GM12865 (cell line): ENCODE measurements around the gene HPSE2.

Experiments
- DNase-seq: peaks from one replicate; pipeline ENCODE4 v3.0.0; 2010; ENCODE audit warnings: low read depth
- H3K4me3 ChIP-seq: 2 replicates; pipeline ENCODE4 v1.5.1; 2011; ENCODE audit warnings: mild to moderate bottlenecking, low read depth, low read length, control low read depth
- CTCF ChIP-seq: IDR thresholded peaks from 2 replicates; pipeline ENCODE4 v1.5.1; 2011; ENCODE audit warnings: low read length, control low read depth, low read depth, inconsistent platforms; ENCODE audit not compliant: insufficient read depth; ENCODE audit errors: missing control alignments

Gene HPSE2

DNA sequence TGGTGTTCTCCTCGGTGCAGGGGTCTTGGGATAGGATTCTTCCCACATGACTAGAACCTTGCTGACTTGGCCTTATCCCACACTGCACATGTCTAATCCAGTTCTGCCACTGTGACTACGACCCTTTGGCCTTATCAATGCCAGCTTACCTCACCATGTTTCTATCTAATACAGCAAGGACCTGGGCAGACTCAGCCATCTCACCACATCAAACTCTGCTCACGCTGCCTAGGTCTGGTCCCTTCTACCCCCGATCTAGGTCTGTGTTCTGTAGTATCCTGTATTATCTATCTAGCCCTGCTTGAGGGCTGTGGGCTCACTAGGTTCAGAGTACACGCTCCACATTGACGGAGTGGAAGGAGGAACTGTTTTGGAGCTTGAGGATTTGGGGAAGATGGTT, 282.4 kb downstream of the HPSE2 start:
- no peak for TF ChIP-seq CTCF
- H3K4me3 ChIP-seq, result no peak overlapping the region
- no peak for DNase-seq

- H3K4me3 ChIP-seq, result no peak overlapping the region
- no peak for TF ChIP-seq CTCF
- no peak for DNase-seq
These were observed 284.2 kb downstream of the HPSE2 start for GRCh38 chr10:98951269-98952000.

GRCh38 chr10:98950106-98950505, 285.5 kb downstream of the HPSE2 start:
- DNase-seq, result no peak
- no peak for TF ChIP-seq CTCF
- no peak overlapping the region for H3K4me3 ChIP-seq

GRCh38 chr10:98949306-98949705, 286.3 kb downstream of the HPSE2 start:
- no peak for TF ChIP-seq CTCF
- H3K4me3 ChIP-seq, result no peak overlapping the region
- DNase-seq, result no peak

- no peak overlapping the region for H3K4me3 ChIP-seq
- DNase-seq, result no peak
- no peak for TF ChIP-seq CTCF
These were observed 292.0 kb downstream of the HPSE2 start for GRCh38 chr10:98943681-98944080.

GRCh38 chr10:98929709-98930108, 305.9 kb downstream of the HPSE2 start:
- H3K4me3 ChIP-seq, result no peak overlapping the region
- TF ChIP-seq CTCF, result no peak
- no peak for DNase-seq

DNA sequence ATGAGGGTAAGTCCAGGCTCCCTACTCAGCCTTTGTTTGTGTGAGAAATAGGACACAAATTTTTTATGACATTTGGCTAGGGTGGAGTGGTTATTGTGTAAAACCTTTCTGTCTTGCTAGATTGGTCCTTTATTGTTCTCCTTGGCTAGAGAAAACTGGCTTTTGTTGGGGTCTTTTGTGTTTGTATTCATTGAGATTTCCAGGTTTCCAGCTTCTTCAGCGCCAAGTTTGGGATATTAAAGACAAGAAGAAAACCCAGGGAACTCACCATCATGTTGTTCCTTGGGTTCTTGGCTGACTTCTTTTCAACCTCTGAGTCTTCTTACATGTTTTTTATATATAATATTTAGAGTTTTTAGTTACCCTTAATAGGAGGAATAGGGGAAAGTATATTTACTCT, 310.0 kb downstream of the HPSE2 start:
- no peak for TF ChIP-seq CTCF
- no peak for DNase-seq
- no peak overlapping the region for H3K4me3 ChIP-seq
